ENCODE results near the gene FOXF2. TPM values are rescaled to one million over a fixed set of nuclear protein-coding genes. Genes with fewer than 3 reads are reported as not detected.

The FOXF2 gene
- total RNA-seq, 1 donor from 2014 or later, result 15.7 TPM

DNA sequence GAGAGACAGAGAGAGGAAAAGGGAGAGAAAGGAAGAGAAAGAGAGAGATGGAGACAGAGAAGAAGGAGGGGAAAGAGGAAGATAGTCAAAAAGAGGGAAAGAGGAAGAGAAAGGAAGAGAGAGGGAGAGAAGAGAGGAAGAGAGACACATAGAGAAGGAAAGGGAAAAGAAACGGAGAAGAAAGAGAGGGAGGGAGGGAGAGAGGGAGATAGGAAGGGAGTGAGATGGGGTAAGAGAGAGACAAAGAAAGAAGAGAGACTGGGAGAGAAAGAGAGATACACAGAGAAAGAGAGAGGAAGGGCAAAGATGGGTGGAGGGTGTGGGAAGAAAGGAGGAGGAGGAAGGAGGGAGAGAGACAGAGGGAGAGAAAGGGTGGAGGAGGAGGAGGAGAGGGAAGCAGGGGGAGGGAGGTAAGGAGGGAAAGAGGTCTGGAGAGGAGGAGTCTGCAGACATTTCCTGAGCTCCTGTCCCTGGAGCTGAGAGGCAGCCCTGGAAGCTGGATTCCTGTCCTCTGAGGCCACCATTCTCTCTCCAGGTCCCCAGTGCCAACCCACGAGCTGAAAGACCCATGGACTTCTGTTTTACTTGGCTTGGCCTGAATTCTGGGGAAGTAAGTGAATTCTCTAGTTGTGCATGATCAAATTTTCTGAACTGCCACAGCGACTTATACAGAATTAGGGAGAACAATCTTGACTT lies 9.9 kb downstream of the FOXF2 start:
- no peaks in the 10 kb centered on the region for H3K4me1 ChIP-seq
- TF ChIP-seq, protein P1, sequence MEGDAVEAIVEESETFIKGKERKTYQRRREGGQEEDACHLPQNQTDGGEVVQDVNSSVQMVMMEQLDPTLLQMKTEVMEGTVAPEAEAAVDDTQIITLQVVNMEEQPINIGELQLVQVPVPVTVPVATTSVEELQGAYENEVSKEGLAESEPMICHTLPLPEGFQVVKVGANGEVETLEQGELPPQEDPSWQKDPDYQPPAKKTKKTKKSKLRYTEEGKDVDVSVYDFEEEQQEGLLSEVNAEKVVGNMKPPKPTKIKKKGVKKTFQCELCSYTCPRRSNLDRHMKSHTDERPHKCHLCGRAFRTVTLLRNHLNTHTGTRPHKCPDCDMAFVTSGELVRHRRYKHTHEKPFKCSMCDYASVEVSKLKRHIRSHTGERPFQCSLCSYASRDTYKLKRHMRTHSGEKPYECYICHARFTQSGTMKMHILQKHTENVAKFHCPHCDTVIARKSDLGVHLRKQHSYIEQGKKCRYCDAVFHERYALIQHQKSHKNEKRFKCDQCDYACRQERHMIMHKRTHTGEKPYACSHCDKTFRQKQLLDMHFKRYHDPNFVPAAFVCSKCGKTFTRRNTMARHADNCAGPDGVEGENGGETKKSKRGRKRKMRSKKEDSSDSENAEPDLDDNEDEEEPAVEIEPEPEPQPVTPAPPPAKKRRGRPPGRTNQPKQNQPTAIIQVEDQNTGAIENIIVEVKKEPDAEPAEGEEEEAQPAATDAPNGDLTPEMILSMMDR (IDR thresholded peaks at IDR 0.05), result no peak
- ATAC-seq (no peak), DNase-seq (no peak)
- H3K36me3 ChIP-seq, result no peaks in the 10 kb centered on the region
- H3K27ac ChIP-seq, result no peak overlapping the region
- H3K9me3 ChIP-seq, result no peaks in the 10 kb centered on the region
- H3K4me3 ChIP-seq, result no peak overlapping the region
- intact Hi-C loops (cut with DNase I), result no loop called here
- peaks cover 49% of the 10 kb centered on the region for H3K27me3 ChIP-seq

DNA sequence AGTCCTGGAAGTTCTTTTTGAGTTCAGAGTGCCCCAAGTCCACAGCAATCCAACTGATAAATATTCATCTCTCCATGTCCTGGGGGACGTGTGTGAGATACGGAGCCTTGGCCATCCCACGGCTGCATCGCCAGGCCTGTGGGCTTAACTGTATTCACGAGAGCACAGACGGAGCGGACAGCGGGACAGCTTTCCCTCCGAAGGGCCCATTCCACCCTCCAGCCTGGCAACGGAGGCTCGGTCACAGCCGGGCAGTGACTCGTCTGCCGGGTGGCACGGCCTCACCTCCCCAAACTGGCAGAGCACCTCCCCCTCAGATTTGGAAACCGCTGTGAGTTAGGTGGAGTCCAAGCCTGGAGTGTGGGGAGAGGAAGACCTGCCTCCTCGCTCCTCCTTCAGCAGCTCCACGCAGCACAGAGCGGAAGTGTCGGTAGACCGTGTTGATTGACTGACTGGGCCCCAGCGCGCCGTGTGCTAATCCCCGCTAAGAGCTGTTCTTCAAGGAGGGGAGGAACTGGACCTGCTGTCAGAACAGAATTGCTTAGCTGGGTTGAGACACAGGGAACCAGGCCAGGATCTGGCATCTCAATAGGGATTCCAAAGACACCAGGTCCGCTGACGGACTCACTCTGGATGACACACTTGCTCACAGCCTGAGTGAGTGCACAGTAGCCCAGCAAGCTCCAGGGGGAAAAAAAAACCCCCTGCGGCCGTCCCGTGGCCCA lies 10.9 kb downstream of the FOXF2 start:
- DNase-seq, result no peak
- no peak overlapping the region for H3K27ac ChIP-seq
- H3K4me3 ChIP-seq, result no peak overlapping the region
- no peak for ATAC-seq
- TF ChIP-seq, protein P1 (IDR thresholded peaks at IDR 0.05), result no peak
- intact Hi-C loops (cut with DNase I), result no loop called here
- H3K27me3 ChIP-seq, result peaks cover 39% of the 10 kb centered on the region
- H3K4me1 ChIP-seq, result no peaks in the 10 kb centered on the region
- no peaks in the 10 kb centered on the region for H3K9me3 ChIP-seq
- H3K36me3 ChIP-seq, result no peaks in the 10 kb centered on the region

GRCh38 chr6:1402369-1402768 lies 13.0 kb downstream of the FOXF2 start:
- Histone ChIP-seq H3K4me1 (peaks cover 7% of the 10 kb centered on the region), H3K27me3 (peaks cover 19% of the 10 kb centered on the region), H3K27ac (no peak overlapping the region), H3K36me3 (no peaks in the 10 kb centered on the region), H3K9me3 (no peaks in the 10 kb centered on the region), H3K4me3 (no peak overlapping the region)
- TF ChIP-seq, protein P1 (IDR thresholded peaks at IDR 0.05), result no peak
- ATAC-seq (no peak), DNase-seq (no peak)
- intact Hi-C loops (cut with DNase I), result no loop called here

GRCh38 chr6:1402868-1403267 lies 13.5 kb downstream of the FOXF2 start:
- Histone ChIP-seq H3K27ac (no peak overlapping the region), H3K36me3 (no peaks in the 10 kb centered on the region), H3K9me3 (no peaks in the 10 kb centered on the region), H3K4me1 (peaks cover 7% of the 10 kb centered on the region), H3K4me3 (no peak overlapping the region), H3K27me3 (peaks cover 16% of the 10 kb centered on the region)
- ATAC-seq (no peak), DNase-seq (no peak)
- TF ChIP-seq, protein P1 (IDR thresholded peaks at IDR 0.05), result no peak
- intact Hi-C loops (cut with DNase I), result no loop called here

DNA sequence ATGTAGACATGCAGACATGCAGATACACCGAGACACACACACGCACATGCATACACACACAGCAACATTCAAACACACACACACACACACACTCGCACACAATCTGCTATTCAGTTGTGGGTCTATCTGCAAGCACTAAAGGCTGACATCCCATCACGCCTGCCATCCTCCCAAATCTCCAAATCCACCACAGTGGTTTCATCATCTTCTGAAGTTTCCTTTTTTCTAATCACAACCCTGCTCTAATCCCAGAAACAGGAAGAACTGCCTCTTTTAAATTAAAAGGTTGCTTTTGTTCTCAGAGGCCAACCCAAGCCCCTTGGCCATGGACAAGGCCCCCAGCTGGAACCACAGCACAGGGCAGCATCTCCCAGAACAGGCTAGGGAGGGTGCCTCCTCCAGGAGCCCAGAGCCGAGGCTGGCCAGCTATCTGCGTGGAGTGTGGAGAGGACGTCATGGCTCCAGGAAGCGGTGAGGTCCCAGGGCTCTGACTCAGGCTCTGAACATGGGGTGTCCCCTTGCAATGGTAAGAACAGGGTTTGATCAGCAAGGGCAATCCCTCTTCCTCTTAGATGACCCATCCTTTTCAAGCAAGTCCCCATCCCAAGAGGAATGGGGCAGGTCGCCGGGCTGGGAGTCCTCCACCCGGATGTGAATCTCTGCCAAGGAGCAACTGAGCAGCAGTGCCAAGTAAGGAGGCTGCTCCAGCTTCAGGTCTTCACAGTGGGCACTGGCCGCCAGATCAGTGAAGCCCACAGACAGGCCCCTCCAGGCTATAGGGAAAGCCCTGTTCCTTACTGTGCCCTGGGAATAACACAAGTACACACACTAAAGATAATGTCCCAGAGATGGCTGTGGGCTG lies 14.7 kb downstream of the FOXF2 start:
- Histone ChIP-seq H3K27me3 (peaks cover 5% of the 10 kb centered on the region), H3K27ac (no peak overlapping the region), H3K4me3 (no peak overlapping the region), H3K4me1 (peaks cover 7% of the 10 kb centered on the region), H3K9me3 (no peaks in the 10 kb centered on the region), H3K36me3 (no peaks in the 10 kb centered on the region)
- TF ChIP-seq, protein P1 (IDR thresholded peaks at IDR 0.05), result no peak
- ATAC-seq (no peak), DNase-seq (no peak)
- intact Hi-C loops (cut with DNase I), result no loop called here

Measured in upper lobe of right lung (tissue), 1 donor.